GM19455 (cell line): ENCODE results near the gene CCDC86.

Source experiments
- ATAC-seq: cut with Tn5 transposase; IDR thresholded peaks from one replicate; pipeline ENCODE4 v1.9.1; 2021; ENCODE audit not compliant: unreplicated experiment

CCDC86 gene

DNA sequence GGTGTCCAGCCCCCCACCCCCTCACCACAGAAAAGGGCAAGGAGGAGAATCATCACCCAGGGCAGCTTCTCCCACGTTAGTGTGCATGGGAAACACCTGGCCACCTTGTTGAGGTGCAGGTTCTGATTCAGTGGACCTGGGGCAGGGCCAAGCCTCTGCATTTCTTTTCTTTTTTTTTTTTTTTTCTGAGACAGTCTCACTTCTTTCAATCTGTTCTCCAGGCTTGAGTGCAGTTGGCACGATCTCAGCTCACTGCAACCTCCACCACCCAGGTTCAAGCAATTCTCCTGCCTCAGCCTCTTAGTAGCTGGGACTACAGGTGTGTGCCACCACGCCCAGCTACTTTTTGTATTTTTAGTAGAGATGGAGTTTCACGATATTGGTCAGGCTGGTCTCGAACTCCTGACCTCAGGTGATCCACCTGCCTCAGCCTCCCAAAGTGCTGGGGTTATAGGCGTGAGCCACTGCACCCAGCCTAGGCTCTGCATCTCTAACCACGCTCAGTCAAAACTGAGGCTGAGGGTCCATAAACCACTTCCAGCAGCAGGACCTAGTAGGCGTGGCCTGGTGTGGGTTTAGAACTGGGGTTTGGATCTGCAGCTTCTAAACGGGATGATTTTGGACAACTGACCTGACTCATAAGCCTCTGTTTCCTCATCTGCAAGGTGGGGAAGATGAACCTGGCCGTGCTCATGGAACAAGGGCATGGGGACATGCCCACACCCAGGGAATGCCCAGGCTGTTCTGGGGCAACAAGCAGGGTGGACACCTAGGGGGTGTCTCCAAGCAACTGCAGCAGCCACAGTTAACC, 26.2 kb downstream of the CCDC86 start:
- ATAC-seq = no peak

DNA sequence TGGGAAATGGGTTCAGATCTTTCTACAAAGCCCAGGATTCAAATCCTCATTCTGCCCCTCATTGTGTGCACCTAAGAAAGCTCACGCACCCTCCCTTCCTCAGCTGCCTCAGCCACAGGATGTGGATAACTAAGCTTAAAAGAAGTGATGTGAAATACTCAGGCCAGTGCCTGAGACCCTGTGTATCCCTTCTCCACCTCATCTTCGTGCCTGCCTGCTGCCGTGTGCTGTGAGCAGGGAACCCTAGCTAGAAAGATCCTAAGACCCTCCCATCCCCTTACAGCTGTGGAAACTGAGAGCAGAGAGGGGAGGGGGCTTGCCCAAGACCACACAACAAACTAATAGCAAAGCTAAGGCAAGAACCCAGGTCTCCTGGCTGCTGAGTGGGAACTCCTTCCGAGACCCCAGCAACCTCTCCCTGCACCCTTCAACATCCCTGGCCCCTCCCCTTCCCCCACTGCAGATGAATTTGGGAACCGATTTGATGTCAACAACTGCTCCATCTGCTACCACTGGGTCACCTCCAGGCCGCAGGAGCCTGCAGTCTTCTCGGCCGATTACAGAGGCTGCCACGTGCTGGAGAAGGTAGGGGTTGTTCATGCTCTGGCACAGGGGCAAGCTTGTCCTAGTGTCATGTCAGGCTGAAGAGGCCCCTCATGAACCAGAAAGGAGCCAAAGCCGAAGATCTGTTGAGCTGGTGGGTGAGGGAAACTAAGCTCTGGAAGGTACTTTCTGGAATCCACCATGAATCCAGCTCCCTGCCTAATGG, 27.0 kb downstream of the CCDC86 start:
- no peak for ATAC-seq

DNA sequence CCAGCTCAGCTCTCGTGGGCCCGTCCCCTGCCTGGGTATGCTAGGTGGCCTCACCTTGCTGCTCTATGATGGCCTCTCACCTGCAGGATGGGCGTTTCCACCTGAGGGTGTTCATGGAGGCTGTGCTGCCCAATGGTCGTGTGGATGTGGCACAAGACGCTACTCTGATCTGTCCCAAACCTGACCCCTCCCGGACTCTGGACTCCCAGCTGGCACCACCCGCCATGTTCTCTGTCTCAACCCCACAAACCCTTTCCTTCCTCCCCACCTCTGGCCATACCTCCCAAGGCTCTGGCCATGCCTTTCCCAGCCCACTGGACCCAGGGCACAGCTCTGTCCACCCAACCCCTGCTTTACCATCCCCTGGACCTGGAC, 27.5 kb downstream of the CCDC86 start:
- ATAC-seq = no peak

DNA sequence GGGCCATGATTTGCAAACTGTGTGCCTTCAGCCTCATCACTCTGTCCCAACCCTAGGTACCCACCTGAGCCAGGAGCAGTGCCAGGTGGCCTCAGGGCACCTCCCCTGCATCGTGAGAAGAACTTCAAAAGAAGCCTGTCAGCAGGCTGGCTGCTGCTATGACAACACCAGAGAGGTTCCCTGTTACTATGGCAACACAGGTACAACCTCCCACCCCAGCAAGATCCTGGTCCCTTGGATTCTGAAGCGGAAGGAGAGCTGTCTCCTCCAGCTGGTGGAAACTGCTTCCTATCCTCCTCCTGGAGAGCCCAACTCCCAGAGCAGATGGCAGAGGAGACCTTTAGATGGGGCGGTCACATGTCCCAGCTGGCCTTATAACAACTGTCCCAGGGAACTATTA, 28.4 kb downstream of the CCDC86 start:
- ATAC-seq = no peak

DNA sequence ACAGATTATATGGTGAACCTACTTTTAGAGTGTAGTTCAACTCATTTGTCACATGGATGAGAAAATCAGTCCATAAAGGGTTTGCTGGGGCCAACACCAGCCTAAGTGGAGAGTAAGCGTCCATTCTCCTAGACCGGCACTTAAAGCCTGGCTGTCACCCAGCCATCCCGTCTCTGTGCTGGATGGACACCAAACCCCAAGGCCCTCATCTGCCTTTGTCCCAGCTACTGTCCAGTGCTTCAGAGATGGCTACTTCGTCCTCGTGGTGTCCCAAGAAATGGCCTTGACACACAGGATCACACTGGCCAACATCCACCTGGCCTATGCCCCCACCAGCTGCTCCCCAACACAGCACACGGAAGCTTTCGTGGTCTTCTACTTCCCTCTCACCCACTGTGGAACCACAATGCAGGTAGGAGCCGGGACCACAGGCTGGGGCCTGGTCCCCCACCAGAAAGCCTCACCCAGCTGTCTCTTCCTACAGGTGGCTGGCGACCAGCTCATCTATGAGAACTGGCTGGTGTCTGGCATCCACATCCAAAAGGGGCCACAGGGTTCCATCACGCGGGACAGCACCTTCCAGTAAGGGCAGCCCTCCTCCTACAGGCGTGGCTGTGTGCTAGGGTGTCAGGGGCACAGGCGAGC, 28.9 kb downstream of the CCDC86 start:
- ATAC-seq = no peak

DNA sequence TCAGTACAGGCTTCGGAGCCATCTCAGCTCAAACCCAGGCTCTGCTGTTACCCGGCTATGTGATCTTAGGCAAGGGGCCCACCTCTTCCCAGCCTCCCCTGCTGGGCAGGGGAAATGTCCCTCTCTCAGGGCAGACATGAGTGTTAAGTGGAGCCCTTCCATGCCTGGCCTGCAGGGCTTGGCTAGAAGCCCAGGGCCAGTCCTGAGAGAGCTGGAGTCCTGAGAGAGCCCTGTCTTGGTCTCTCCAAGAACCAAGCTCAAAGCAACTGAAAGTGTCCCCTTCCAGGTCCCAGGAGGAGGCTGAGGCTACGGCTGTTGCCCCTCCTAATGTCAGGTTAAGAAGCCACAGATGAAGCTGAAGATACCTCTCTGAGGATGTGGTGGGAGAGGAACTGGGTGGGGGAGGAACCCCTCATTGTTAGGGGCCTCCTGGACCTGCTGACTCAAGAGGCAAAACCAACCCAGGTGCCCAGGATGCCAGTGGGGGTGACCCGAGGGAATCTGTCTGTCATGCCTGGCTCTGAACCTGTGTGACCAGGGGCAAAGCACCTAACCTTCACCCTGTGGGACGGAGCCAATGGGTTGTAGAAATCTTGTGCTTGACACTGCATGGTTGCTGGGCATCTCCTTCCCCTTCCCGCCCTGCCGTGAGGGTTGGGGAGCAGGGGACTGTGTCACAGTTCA, 29.6 kb downstream of the CCDC86 start:
- ATAC-seq = no peak

DNA sequence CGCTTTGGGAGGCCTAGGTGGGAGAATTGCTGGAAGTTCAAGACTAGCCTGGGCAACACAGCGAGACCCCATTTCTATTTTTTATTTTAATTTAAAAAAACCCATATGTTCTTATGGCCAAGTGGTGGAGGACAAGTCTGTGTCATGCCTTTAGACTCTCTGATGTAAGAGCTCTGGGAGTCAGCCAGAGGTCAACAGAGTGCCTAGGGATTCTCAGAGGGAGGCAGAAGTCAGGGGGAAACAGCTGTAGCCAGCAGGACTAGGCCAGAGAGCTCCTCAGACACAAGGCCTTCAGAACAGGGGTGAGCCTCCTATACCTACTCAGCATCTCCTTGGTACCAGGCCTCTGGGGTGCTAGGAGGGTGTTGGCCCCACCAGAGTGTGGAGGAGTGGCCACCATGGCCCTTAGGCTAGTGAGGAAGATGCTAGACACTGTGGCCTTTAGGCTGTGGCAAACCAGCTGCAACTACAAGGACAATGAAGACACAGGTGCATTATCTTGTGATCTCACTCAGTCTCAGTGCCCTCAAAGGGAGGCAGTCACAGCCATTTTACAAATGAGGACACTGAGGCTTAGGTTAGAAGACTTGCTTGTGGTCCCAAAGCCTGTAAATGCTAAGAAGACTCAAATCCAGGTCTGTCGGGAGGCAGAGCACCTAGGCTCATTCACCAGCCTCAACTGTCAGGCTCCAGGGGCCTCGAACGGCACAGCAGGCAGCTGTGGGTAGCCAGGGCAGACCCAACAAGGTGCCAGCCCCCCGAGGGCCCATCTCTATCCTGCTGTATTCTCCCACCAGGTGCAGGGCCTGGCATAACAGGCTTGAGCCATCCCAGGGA, 30.4 kb downstream of the CCDC86 start:
- no peak for ATAC-seq

DNA sequence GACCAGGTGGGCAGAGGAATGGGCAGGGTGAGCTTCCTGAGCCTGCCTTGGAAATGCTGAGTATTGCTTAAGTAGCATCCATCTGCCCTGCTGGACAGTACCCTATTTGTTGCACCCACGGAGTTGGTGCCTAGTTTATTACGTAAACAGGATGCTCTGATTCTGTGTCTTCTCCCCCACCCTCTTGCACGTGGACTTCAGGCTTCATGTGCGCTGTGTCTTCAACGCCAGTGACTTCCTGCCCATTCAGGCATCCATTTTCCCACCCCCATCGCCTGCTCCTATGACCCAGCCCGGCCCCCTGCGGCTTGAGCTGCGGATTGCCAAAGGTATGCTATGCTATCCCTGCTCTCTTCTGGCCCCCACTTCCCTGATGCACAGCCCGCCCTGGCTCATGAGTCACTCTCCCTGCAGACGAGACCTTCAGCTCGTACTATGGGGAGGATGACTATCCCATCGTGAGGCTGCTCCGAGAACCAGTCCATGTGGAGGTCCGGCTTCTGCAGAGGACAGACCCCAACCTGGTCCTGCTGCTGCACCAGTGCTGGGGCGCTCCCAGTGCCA, 31.1 kb downstream of the CCDC86 start:
- no peak for ATAC-seq

DNA sequence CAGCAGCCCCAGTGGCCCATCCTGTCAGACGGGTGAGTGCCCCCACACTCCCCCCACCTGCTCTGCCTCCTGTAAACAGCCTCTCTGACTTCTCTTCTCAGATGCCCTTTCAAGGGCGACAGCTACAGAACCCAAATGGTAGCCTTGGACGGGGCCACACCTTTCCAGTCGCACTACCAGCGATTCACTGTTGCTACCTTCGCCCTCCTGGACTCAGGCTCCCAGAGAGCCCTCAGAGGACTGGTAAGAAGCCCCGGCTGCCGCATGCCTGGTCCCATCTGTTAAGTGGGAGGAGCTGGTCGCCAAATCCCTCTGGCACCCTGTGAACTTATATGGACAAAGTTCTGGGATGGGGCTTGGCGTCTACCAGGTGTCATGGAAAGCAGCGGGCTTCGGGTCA, 31.6 kb downstream of the CCDC86 start:
- ATAC-seq = no peak

DNA sequence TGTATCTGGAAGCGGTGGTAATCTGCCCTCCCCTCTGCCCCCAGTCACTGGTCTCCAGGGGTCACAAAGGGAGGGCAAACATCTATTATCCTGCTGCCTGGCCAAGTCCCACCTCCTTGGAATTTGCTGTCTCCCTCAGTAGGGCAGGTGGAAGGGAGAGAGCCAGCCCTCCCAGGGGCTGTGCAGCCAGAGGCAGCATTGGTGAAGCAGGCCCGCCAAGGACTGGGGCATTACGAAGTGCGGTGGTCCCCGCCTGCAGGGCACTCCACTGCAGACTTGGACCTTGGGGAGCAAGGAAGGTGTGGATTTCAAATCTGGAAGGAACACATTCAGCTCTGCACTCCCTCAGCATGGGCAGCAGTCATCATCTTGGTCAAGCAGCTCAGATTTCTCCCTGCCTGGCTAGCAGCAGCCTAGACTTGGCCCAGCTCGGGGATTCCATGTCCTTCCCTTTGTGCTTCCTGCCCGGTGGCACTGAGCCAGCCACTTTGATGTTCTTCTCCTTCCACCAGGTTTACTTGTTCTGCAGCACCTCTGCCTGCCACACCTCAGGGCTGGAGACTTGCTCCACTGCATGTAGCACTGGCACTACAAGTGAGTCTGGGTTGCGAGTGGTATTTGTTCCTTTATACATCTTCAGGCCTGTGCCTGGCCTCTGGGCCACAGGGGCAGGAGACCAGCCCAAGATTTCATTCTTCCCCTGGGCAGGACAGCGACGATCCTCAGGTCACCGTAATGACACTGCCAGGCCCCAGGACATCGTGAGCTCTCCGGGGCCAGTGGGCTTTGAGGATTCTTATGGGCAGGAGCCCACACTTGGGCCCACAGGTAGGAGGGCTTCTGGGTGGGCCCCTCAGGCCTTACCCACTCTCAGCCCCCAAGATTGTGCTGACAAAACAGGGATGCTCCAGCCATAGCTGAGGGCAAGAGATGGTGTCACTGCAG, 32.8 kb downstream of the CCDC86 start:
- ATAC-seq = no peak

DNA sequence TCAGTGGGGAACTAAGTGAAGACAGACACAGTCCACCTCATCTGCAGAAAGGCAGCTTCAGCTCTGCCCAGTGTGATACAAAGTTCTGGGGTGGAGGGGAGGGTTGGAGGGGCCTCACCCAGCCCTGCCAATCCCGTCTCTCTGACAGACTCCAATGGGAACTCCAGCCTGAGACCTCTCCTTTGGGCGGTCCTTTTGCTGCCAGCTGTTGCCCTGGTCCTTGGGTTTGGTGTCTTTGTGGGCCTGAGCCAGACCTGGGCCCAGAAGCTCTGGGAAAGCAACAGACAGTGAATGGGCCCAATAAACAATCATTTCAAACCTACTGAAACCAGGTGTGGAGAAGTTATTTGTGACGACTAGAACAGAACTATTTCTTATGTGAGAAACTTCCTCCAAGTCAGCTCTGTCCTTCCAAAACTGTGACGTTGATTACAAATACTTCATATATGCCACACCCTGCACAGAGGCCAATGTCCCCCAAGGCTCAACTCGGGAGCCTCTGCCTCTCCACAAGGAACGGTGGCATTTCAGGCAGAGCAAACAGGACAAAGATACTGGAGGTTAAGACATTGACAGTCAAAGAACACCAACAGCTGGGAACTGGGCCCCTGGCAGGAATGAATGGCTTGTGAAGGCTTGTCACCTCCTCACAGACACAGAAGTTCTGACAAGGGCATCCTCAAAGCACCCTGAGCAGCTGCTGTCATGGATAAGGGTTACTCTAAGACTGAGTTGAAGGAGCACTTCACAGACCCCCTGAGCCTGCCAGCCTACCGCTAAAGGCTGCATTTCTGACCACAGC, 33.7 kb downstream of the CCDC86 start:
- no peak for ATAC-seq

DNA sequence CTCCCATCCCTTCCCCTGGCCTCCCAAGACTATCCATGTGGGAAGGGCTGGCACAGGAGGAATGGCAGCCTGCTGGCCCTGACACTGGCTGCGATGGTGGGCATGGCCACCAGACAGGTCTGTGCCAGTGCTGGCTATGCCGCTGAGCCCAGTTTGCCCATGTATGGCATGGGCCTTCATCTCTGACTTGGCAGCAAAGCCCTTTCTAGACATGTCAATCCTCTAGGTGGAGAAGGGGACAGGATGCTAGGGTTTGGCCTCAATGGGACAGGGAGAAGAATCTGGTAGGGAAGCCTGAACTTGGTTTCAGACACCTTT, 34.2 kb downstream of the CCDC86 start:
- ATAC-seq = no peak

DNA sequence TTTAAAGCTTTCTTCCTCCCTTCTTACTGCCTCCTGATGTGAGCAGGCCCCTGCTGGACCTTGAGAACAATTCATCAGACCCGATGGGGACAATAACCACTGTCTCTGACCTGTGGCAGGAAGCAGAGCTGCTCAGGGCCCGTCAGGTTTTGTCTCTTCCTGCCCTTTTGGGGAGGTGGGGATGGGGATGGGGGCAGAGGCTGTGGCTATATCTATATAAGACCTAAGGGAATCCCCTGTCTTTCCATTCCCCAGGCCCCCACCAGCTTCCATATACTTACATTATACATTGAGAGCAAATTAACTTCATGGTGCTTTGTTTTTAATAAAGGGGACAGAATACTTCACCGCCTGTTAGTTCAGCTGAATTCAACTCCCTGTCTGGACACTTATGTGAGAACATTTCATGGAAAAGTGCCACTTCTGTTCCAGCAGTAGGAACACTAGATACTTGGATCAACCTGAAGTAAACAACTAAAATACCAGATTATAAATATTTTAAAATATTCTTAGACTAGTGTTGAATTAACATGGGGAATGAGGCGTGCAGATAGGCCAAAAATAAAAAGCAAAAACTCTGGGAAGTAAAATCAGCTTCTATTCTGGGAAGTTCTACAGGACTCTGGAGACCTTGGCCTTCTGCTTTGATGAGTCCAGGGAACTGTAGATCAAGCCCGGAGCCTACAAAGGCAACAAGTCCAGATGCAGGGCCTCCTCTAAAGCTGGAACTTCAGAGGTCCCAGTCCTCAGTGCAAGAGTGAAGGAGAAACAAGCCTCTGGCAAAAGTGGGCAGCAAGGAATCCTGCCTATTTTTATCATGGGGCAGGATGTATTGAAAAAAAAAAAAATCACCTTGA, 36.6 kb downstream of the CCDC86 start:
- ATAC-seq = no peak

DNA sequence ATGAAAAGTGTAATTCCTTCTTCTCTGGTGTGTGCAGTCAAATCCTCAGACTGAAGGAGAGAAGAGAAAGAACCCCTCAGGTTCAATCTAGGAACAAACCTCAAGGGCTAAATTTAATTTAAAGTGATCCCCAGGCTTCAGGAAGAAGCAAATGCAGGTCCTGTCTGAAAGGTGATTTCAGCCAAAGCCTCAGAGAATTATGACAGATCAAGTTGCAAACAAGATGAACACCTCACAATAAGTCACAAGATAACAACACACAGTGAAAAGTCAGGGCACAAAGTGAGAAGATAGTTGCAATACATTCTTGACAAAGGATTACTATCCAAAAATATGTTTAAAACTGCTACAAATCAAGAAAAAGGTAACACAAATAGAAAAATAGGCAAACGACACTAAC, 37.2 kb downstream of the CCDC86 start:
- ATAC-seq = no peak

DNA sequence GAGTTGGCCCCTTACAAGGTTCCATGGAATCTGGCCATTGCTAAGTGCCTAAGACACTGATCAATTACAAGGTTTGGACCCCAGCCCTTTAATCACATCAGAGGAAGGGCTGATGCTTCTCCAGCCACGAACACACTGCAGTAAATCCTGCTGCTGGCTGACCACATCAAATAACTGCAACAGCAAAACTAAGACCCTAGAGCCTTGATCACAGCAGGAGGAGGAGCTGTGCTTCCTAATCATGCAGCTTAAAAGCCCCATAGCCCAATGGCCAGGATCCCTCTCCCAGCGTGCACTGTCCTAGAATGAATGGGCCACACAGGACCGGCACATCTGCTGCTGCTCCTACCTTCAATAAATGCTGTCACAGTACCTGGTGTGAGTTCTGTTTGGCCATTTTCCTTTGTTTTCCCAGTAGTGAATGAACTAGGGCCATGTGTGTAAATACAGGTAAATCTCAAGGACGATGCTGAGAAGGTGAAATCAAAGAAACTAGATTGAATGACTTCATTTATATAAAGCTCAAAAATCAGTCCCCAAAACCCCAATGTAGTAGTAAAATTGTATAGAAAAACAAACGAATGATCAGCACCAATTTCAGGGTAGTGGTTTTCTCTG, 38.2 kb downstream of the CCDC86 start:
- no peak for ATAC-seq

DNA sequence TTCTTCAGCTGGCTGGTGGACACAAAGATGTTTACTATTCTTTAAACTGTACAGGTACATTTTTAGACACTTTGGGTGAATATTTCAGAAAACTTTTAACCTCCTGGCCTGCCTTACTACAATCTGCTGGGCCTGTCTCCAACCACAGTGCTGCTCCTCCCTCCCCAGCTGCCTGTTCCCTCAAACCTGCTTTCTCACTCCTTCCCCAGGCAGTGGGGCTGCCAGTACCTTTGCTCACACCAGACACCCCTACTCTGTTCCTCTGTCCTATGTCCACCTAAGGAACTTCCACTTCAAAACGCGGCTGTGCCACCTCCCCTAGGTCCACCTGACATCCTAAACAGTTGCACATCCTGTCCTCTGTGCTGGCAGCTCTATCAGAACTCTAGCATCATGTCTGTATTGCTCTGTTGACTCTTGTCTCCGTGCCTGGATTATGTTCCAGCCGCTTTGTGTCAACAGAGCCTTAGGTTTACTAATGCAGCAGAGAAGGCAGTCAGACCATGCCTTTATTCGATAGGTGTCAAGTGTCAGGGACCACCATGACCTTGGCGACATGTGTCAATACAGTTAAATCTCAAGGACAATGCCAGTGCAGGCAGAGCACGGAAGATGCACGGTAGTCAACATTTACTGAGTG, 38.9 kb downstream of the CCDC86 start:
- ATAC-seq = no peak

DNA sequence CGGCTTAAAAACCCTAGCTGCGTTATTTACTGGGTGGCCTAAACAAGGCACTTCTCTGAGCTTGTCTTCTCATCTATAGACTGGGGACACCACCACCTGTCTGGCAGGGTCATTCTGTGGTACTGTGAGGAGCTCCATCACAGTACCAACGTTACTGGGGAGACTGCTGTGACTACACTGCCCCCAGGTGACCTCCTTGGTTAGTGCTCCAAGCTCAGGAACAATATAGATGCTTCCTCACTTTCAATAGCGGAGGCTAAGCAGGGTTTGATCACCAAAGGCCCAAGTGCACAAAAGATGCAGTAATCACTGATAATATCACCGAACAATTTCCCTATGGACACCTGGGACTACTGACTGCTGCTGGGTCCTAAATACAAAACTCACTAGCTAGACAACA, 45.6 kb downstream of the CCDC86 start:
- ATAC-seq = peak; percentile 57
